Mammary epithelial cell (primary cell): ENCODE results near the gene P2RY14.

Experiments used
- EZH2 ChIP-seq: IDR thresholded peaks from 2 replicates; pipeline ENCODE4 v1.6.1; 2012; ENCODE audit warnings: low read length, inconsistent platforms, borderline replicate concordance
- TF ChIP-seq, protein P1 (sequence below), 2 donors: IDR thresholded peaks in 1 of 2; conservative IDR thresholded peaks in 1 of 2; 2 replicates each; pipeline ENCODE4 v1.5.1; 2011 to 2012; ENCODE audit warnings: inconsistent platforms in 2 of 2, low read length in 2 of 2, mild to moderate bottlenecking in 2 of 2, control low read depth in 1 of 2, low read depth in 1 of 2; ENCODE audit not compliant: insufficient read depth in 1 of 2; ENCODE audit errors: extremely low read depth in 1 of 2

DNA sequence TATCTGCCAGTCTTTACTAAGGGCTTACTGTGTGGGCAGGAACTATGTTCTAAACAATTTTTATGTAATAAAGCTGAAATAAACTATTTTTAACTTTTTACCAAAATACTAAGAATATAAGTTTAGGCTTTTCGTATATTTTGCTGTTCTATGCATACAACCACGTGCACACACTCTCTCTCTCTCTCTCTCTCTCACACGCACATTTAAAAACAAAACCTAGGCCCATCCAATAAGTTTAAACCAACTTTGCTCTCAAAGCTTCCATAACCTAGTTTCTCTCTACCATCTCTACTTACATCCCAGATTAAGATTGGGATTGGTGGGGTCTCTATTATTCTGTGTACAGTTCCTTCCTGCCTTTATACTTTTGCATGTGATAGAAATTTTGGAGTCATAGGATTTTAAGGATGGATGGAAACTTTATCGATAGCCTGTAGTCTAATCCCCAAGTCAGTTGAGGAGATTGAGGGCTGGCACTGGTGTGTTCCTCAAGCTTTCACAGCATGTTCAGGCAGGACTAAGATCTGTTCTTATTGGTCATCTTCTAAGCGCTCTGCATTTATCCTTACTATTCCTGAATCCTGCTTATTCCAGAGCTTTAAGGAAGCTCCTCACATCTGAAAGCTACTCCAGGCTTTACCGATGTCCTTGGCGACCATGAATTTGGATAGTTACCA is 77.2 kb downstream of the P2RY14 start:
- TF ChIP-seq, protein P1, sequence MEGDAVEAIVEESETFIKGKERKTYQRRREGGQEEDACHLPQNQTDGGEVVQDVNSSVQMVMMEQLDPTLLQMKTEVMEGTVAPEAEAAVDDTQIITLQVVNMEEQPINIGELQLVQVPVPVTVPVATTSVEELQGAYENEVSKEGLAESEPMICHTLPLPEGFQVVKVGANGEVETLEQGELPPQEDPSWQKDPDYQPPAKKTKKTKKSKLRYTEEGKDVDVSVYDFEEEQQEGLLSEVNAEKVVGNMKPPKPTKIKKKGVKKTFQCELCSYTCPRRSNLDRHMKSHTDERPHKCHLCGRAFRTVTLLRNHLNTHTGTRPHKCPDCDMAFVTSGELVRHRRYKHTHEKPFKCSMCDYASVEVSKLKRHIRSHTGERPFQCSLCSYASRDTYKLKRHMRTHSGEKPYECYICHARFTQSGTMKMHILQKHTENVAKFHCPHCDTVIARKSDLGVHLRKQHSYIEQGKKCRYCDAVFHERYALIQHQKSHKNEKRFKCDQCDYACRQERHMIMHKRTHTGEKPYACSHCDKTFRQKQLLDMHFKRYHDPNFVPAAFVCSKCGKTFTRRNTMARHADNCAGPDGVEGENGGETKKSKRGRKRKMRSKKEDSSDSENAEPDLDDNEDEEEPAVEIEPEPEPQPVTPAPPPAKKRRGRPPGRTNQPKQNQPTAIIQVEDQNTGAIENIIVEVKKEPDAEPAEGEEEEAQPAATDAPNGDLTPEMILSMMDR (conservative IDR thresholded peaks at IDR 0.05 in 1 of 2, IDR thresholded peaks at IDR 0.05 in 1 of 2; ENCODE audit: extremely low read depth in 1 of 2, insufficient read depth in 1 of 2, low read depth in 1 of 2, low read length in 2 of 2), result no peak
- no peak for TF ChIP-seq EZH2
